ENCODE measurements around the gene OR6C76.

Gene OR6C76

DNA sequence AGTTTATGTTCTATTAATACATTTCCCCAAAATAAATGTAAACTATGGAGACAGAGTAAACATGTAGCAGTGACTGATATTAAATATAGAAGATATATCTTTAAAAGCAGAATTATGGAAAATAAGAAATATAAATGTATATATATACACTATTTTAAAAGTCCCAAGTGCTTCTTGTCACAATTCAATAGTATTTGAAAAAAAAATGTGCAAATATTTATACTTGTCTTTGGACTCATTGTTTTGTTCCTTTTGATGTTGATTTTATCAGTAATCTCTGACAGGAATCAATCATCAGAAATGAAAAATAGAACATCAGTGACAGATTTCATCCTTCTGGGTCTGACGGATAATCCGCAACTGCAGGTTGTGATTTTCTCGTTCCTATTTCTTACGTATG is at the start of gene OR6C76:
OR6C76 (plus strand) TSS at position 301 of the 400 bp plus-strand sequence; CDS start at position 301, 0 bp downstream.
- H3K27me3 ChIP-seq, result peaks cover 10% of the 10 kb centered on the region
- H3K4me3 ChIP-seq (ENCODE audit: low read depth in 1 of 2, low read length in 1 of 2), result no peak within 1 kb of the TSS
- H3K27ac ChIP-seq, result no peak within 1 kb of the TSS
- no peaks in the 10 kb centered on the region for H3K4me1 ChIP-seq (ENCODE audit: control insufficient read depth in 1 of 2, insufficient read depth in 1 of 2, low read depth in 1 of 2, low read length in 1 of 2)
- H3K36me3 ChIP-seq, result no peaks in the 10 kb centered on the region
- H3K9me3 ChIP-seq, result no peaks in the 10 kb centered on the region
- TF ChIP-seq, protein P1, sequence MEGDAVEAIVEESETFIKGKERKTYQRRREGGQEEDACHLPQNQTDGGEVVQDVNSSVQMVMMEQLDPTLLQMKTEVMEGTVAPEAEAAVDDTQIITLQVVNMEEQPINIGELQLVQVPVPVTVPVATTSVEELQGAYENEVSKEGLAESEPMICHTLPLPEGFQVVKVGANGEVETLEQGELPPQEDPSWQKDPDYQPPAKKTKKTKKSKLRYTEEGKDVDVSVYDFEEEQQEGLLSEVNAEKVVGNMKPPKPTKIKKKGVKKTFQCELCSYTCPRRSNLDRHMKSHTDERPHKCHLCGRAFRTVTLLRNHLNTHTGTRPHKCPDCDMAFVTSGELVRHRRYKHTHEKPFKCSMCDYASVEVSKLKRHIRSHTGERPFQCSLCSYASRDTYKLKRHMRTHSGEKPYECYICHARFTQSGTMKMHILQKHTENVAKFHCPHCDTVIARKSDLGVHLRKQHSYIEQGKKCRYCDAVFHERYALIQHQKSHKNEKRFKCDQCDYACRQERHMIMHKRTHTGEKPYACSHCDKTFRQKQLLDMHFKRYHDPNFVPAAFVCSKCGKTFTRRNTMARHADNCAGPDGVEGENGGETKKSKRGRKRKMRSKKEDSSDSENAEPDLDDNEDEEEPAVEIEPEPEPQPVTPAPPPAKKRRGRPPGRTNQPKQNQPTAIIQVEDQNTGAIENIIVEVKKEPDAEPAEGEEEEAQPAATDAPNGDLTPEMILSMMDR (IDR thresholded peaks at IDR 0.05), result no peak

DNA sequence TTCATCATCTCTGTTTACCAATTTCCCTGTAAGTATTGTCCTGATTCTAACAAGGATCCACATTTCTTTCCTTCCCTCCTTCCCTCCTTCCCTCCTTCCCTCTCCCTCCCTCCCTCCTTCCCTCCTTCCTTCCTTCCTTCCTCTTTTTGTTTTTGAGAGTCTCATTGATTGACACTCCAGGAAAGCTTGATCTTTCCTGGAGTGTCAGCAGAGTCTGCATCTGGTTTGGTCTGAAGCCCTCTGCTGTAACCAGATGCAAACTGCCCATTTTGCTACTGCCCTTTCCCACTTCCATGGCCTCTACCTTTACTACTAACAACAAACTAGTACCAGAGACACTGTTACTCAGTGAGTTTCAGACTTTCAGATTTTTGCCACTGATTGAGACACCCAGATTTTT is 40.2 kb upstream of the OR6C76 start:
- TF ChIP-seq, protein P1 (IDR thresholded peaks at IDR 0.05), result no peak
- Histone ChIP-seq H3K4me3 (ENCODE audit: low read depth in 1 of 2, low read length in 1 of 2) (no peak overlapping the region), H3K36me3 (no peaks in the 10 kb centered on the region), H3K27me3 (no peaks in the 10 kb centered on the region), H3K4me1 (ENCODE audit: control insufficient read depth in 1 of 2, insufficient read depth in 1 of 2, low read depth in 1 of 2, low read length in 1 of 2) (no peaks in the 10 kb centered on the region), H3K9me3 (no peaks in the 10 kb centered on the region), H3K27ac (no peak overlapping the region)

DNA sequence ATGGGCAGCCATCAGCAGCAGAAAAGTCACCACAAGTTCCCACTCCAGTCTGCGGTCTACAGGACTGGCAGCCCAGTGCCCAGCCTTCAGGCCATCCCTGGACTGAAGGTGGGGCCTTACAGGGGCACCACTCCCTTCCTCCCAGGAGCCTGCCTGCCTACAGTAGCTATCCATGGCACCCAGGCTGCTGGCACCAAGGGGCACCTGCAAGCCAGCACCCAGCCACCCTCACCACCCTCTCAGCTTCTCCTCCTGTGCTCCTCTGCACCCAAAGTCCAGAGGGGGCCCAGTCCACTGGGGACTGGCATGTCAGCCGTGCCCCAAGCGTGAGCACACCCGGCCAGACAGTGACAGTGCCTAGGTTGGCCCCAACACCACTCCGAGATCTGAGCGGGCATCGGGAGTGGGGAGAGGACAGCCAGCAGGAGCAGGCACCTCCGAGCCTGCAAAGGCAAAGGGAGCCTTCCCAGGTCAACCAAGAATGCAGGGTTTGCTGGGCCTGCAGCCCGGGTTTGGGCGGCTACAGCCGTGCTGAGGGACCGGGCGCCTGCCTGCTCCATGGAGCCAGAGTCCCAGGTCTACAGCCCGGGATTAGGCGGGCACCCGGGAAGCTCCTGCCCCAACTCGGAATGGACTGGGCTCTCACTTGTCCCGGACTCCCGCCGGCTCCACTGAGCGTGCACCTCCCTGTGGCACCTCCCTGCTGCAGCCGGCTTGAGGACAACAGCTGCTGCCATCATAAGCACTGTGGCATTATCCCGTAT is 33.8 kb upstream of the OR6C76 start:
- H3K27ac ChIP-seq, result no peak overlapping the region
- peaks cover 4% of the 10 kb centered on the region for H3K27me3 ChIP-seq
- TF ChIP-seq, protein P1 (IDR thresholded peaks at IDR 0.05), result no peak
- H3K4me3 ChIP-seq (ENCODE audit: low read depth in 1 of 2, low read length in 1 of 2), result no peak overlapping the region
- H3K36me3 ChIP-seq, result no peaks in the 10 kb centered on the region
- no peaks in the 10 kb centered on the region for H3K9me3 ChIP-seq
- H3K4me1 ChIP-seq (ENCODE audit: control insufficient read depth in 1 of 2, insufficient read depth in 1 of 2, low read depth in 1 of 2, low read length in 1 of 2), result no peaks in the 10 kb centered on the region

DNA sequence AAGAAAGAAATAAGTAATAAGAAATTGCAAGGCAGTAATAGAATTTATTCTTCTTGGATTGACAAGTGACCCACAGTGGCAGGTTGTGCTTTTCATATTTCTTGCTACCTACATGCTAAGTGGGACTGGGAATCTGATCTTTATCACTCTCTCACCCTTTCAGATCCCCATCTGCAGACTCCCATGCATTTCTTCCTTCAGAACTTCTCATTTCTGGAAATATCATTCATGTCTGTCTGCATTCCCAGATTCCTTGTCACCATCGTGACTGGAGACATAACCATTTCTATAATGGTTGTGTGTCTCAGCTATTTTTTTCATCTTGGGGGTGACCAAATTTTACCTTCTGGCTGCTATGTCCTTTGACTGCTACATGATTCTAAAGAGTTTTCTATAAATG is 29.7 kb upstream of the OR6C76 start:
- Histone ChIP-seq H3K36me3 (no peaks in the 10 kb centered on the region), H3K4me3 (ENCODE audit: low read depth in 1 of 2, low read length in 1 of 2) (no peak overlapping the region), H3K9me3 (no peaks in the 10 kb centered on the region), H3K27ac (no peak overlapping the region), H3K4me1 (ENCODE audit: control insufficient read depth in 1 of 2, insufficient read depth in 1 of 2, low read depth in 1 of 2, low read length in 1 of 2) (no peaks in the 10 kb centered on the region), H3K27me3 (peaks cover 4% of the 10 kb centered on the region)
- TF ChIP-seq, protein P1 (IDR thresholded peaks at IDR 0.05), result no peak

DNA sequence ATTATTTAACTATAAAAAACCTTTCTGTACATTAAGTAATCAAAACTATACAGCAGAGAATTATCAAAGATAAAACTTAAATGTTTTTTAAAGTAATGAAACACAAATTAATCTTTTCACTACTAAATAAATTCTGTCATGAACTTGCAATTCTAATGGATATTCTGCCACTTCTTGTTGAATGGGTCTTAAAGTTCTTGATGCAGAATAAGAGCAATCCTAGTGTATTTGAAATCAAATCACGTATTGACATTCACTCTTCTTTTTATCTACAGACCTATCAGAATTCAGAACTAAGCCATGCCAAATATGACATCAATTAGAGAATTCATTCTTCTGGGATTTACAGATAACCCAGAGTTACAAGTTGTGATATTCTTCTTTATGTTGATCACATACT is 25.8 kb upstream of the OR6C76 start, which contains the start of gene OR6C65:
OR6C65 (plus strand) TSS at position 301 of the 400 bp plus-strand sequence; CDS start at position 301, 0 bp downstream.
- H3K27ac ChIP-seq, result no peak within 1 kb of the TSS
- H3K4me3 ChIP-seq (ENCODE audit: low read depth in 1 of 2, low read length in 1 of 2), result no peak within 1 kb of the TSS
- H3K9me3 ChIP-seq, result no peaks in the 10 kb centered on the region
- no peaks in the 10 kb centered on the region for H3K36me3 ChIP-seq
- no peaks in the 10 kb centered on the region for H3K4me1 ChIP-seq (ENCODE audit: control insufficient read depth in 1 of 2, insufficient read depth in 1 of 2, low read depth in 1 of 2, low read length in 1 of 2)
- TF ChIP-seq, protein P1 (IDR thresholded peaks at IDR 0.05), result no peak
- no peaks in the 10 kb centered on the region for H3K27me3 ChIP-seq
